ENCODE data around the gene VRK3. TPM values are rescaled to one million over a fixed set of nuclear protein-coding genes. Genes with fewer than 3 reads are reported as not detected.

VRK3 gene
- total and polyA plus RNA-seq, 3 donors from 2014 or later: 143 to 375 (median 237) TPM

GRCh38 chr19:49999371-50000010 is 25.7 kb downstream of the VRK3 start:
- WGBS, 2 donors: 59 to 72% methylated on average over 4 to 6 of the region's 6 CpGs

DNA sequence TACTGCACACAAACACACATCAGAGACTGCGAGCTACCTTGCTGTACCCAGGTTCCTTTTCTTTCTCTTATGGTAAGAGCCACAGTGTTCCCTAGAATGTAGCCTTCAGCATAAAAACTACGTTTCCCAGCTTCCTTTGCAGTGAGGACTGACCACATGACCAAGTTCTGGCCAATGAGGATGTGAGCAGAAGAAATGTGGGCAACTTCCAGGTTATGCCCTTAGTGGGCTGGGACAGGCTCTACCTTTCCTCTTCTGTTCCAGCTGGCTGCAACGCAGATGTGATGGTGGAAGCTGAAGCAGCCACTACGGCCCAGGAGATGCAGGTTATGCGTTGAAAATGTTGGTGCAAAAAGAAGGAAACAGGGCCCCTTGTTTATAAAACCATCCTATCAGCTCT is 27.5 kb downstream of the VRK3 start:
- intact Hi-C loops (cut with DNase I; ENCODE audit: low total_unique reads): no loop called here
- no peaks in the 10 kb centered on the region for H3K9me3 ChIP-seq
- WGBS, 2 donors: 82 to 87% methylated on average over 5 of the region's 5 CpGs
- DNase-seq: peak; percentile 37
- peaks cover 8% of the 10 kb centered on the region for H3K4me1 ChIP-seq
- TF ChIP-seq POLR2A (IDR thresholded peaks at IDR 0.05) (no peak), CTCF (IDR thresholded peaks at IDR 0.05) (no peak)
- no peak overlapping the region for H3K4me3 ChIP-seq
- no peak overlapping the region for H3K27ac ChIP-seq
- H3K36me3 ChIP-seq (ENCODE audit: low read depth, missing control alignments): no peaks in the 10 kb centered on the region
- no peaks in the 10 kb centered on the region for H3K27me3 ChIP-seq

More at GRCh38 chr19:49999371-50000010, 25.7 kb downstream of the VRK3 start:
- H3K4me3 ChIP-seq: no peak overlapping the region
- no peaks in the 10 kb centered on the region for H3K36me3 ChIP-seq (ENCODE audit: low read depth, missing control alignments)
- TF ChIP-seq POLR2A (IDR thresholded peaks at IDR 0.05) (no peak), CTCF (IDR thresholded peaks at IDR 0.05) (no peak)
- H3K27me3 ChIP-seq: no peaks in the 10 kb centered on the region
- H3K9me3 ChIP-seq: no peaks in the 10 kb centered on the region
- intact Hi-C loops (cut with DNase I; ENCODE audit: low total_unique reads): no loop called here
- peaks cover 25% of the 10 kb centered on the region for H3K4me1 ChIP-seq
- no peak for DNase-seq
- no peak overlapping the region for H3K27ac ChIP-seq

DNA sequence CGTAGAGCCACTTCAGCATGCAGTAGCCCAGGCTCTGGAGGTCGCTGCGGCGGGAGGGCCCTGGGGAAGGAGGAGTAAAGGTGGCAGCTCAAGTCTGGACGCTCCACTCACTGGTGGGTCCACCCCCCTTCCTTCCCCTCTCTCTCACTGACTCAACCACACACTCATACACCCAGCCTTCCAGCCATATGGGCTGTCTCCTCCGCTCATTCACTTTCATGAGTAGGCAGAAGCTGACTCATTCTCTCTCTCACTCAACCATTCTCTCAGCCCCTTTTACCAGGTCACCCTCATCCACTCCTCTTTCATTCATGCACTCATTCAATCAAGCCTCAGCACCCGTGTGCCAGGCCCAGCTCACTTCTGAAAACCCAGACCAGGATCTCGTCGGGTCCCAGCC is 36.7 kb downstream of the VRK3 start:
- Histone ChIP-seq H3K4me1 (no peaks in the 10 kb centered on the region), H3K9me3 (no peaks in the 10 kb centered on the region), H3K27ac (no peak overlapping the region), H3K36me3 (ENCODE audit: low read depth, missing control alignments) (no peaks in the 10 kb centered on the region), H3K4me3 (no peak overlapping the region), H3K27me3 (no peaks in the 10 kb centered on the region)
- WGBS, 2 donors: 90 to 95% methylated on average over 9 of the region's 9 CpGs
- intact Hi-C loops (cut with DNase I; ENCODE audit: low total_unique reads): no loop called here
- TF ChIP-seq POLR2A (IDR thresholded peaks at IDR 0.05) (no peak), CTCF (IDR thresholded peaks at IDR 0.05) (no peak)
- DNase-seq: no peak

- Histone ChIP-seq H3K4me1 (no peaks in the 10 kb centered on the region), H3K9me3 (no peaks in the 10 kb centered on the region), H3K27ac (no peak overlapping the region), H3K36me3 (ENCODE audit: low read depth, missing control alignments) (no peaks in the 10 kb centered on the region), H3K27me3 (no peaks in the 10 kb centered on the region), H3K4me3 (no peak overlapping the region)
- TF ChIP-seq CTCF (IDR thresholded peaks at IDR 0.05) (no peak), POLR2A (IDR thresholded peaks at IDR 0.05) (no peak)
- intact Hi-C loops (cut with DNase I; ENCODE audit: low total_unique reads): no loop called here
- no peak for DNase-seq
- 92% methylated on average over 5 of the region's 5 CpGs; no CpG with 5 or more reads in 1 of the 2 donors for WGBS, 2 donors
Observed at GRCh38 chr19:49988007-49988406, 37.2 kb downstream of the VRK3 start.

DNA sequence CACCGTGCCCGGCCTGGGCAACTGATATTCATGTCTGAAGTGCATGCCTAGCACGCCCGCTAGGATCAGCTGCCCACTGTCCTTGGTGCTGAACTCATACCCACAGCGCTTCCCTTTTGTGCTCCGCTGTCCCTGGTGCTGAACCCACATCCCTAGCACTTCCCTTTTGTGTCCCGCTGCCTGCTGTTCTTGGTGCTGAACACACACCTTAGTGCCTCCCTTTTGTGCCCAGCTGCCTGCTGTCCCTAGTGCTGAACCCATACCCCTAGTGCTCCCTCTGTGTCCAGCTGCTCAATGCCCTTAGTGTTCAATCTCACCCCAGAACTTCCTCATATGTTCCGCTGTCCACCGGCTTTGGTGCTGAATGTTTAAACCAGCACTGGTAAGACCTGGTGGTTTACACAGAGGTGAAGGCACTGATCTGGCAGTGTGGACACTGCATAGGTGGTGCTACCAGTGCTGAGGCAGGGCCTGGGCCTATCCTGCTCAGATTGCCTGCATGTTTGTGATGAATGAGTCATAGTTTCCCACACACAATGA is 37.9 kb downstream of the VRK3 start:
- H3K27ac ChIP-seq: no peak overlapping the region
- peak; percentile 96 for DNase-seq
- H3K4me1 ChIP-seq: no peaks in the 10 kb centered on the region
- H3K9me3 ChIP-seq: no peaks in the 10 kb centered on the region
- intact Hi-C loops (cut with DNase I; ENCODE audit: low total_unique reads): no loop called here
- WGBS, 2 donors: 20 to 39% methylated on average over 7 to 9 of the region's 9 CpGs
- no peaks in the 10 kb centered on the region for H3K36me3 ChIP-seq (ENCODE audit: low read depth, missing control alignments)
- no peak overlapping the region for H3K4me3 ChIP-seq
- TF ChIP-seq CTCF (IDR thresholded peaks at IDR 0.05) (peak in 1 of 3 experiments; percentile 41), POLR2A (IDR thresholded peaks at IDR 0.05) (no peak)
- H3K27me3 ChIP-seq: no peaks in the 10 kb centered on the region

Measured in testis (tissue), 3 donors.